Measurements from ENCODE around the gene AFAP1L1.
A peak's percentile ranks its signal among the peaks of the same experiment; 100 is the strongest.
"Not testable (repeated sequence)": the region's sequence is repeated elsewhere in the genome, so short reads cannot be mapped to it uniquely, and the experiment has no call there.

AFAP1L1 gene

GRCh38 chr5:149267241-149267973 is 4.3 kb upstream of the AFAP1L1 start:
- DNase-seq: no peak
- Mint-ChIP-seq H3K9me3 (no peaks in the 10 kb centered on the region), H3K27ac (no peak overlapping the region), H3K4me3 (no peak overlapping the region), H3K27me3 (peaks cover 61% of the 10 kb centered on the region), H3K4me1 (peaks cover 16% of the 10 kb centered on the region), H3K36me3 (peaks cover 2% of the 10 kb centered on the region)
- CTCF ChIA-PET: interaction anchor here (0.7 to 6.1 kb wide), 9 partner anchors 12 to 152 kb away, joined by 3 to 144 read pairs (median 9); partner anchors contain the start of gene ABLIM3

GRCh38 chr5:149268928-149269557 is 2.6 kb upstream of the AFAP1L1 start:
- DNase-seq: no peak

DNA sequence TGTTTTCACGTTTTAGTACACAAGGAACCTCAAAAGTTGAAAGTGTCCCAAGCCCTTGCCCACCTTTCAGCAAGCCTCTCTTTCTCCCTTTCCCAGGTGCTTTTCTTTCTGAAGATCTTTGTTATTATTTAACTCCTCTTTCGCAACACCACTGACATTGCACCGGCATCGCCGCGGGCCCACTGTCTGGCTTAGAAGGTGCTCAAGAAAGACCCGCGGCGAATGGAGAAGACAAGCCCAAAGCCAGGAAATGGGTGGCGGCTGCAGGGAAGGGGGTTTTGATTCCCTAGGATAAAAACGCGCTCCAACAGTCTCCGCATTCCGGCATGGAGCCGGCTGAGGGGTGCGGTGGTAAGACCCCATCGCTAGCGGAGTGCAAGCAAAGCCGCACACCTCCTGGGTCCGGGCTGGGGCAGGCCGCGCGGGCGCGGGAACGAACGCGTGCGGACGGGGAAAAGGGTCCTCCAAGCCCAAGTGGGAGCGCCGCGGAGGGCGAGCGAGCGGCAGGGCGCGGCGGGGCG is 404 bp upstream of the AFAP1L1 start:
- Mint-ChIP-seq H3K9me3 (no peaks in the 10 kb centered on the region), H3K4me3 (peak overlapping the region; percentile 62), H3K27me3 (peaks cover 81% of the 10 kb centered on the region), H3K27ac (no peak overlapping the region), H3K4me1 (peaks cover 12% of the 10 kb centered on the region), H3K36me3 (peaks cover 2% of the 10 kb centered on the region)
- CTCF ChIA-PET: interaction anchor here (1.6 to 3.4 kb wide), 2 partner anchors 130 to 235 kb away, joined by 3 to 39 read pairs; partner anchors contain the start of gene ABLIM3
- peak; percentile 35 for DNase-seq

More at GRCh38 chr5:149268928-149269557, 2.6 kb upstream of the AFAP1L1 start:
- Mint-ChIP-seq H3K36me3 (peaks cover 2% of the 10 kb centered on the region), H3K4me1 (peaks cover 17% of the 10 kb centered on the region), H3K27me3 (peaks cover 76% of the 10 kb centered on the region), H3K4me3 (no peak overlapping the region), H3K9me3 (no peaks in the 10 kb centered on the region), H3K27ac (no peak overlapping the region)
- CTCF ChIA-PET: interaction anchor here (0.7 to 3.4 kb wide), 25 partner anchors 8 to 536 kb away, joined by 3 to 39 read pairs (median 5); partner anchors contain the start of gene ABLIM3

DNA sequence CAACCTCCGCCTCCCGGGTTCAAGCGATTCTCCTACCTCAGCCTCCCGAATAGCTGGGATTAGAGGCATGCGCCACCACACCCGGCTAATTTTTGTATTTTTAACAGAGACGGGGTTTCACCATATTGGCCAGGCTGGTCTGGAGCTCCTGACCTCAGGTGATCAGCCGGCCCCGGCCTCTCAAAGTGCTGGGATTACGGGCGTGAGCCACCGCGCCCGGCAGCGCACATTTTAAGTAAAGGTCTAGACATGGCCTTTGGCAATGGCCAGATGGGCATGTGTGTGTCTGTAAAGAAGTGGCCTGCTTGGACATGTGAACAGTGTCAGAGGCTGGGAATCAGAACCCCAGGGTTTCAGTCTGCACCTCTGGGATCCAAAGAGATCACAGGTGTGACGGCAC is 1.1 kb downstream of the AFAP1L1 start:
- peaks cover 76% of the 10 kb centered on the region for H3K27me3 Mint-ChIP-seq
- not testable (repeated sequence) for H3K27ac Mint-ChIP-seq, H3K4me3 Mint-ChIP-seq, DNase-seq, H3K36me3 Mint-ChIP-seq, H3K9me3 Mint-ChIP-seq
- CTCF ChIA-PET: interaction anchor here (0.8 kb wide), 1 partner anchor 158 kb away, joined by 3 read pairs; no protein-coding TSS in a partner anchor
- peaks cover 12% of the 10 kb centered on the region for H3K4me1 Mint-ChIP-seq

GRCh38 chr5:149273237-149273636 is 1.6 kb downstream of the AFAP1L1 start:
- peaks cover 76% of the 10 kb centered on the region for H3K27me3 Mint-ChIP-seq
- CTCF ChIA-PET: no interaction called here

DNA sequence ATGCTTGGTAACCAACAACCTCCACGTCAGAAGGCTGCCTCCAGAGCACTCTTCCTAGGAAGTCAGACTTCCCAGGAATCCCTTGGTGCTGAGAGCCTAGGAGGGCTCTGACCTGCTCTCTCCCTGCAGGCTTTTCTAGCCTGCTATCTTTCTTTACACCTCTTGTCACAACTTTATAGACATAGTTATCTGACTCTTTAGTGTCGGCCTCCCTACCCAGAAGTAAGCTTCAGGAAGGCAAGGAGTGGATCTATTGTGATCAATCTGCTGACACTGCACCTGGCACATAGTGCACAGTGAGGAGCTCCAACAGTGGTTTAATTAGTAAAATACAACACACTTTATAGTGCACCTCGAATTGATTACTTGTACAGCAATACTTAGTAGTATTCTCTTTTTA is 2.3 kb downstream of the AFAP1L1 start:
- H3K4me1 Mint-ChIP-seq: peaks cover 12% of the 10 kb centered on the region
- CTCF ChIA-PET: interaction anchor here (1.3 kb wide), 1 partner anchor 9 kb away, joined by 3 read pairs; no protein-coding TSS in a partner anchor
- peaks cover 78% of the 10 kb centered on the region for H3K27me3 Mint-ChIP-seq
- H3K9me3 Mint-ChIP-seq: no peaks in the 10 kb centered on the region
- no peak overlapping the region for H3K4me3 Mint-ChIP-seq
- no peak overlapping the region for H3K27ac Mint-ChIP-seq
- no peak for DNase-seq
- peaks cover 2% of the 10 kb centered on the region for H3K36me3 Mint-ChIP-seq

More at GRCh38 chr5:149273237-149273636, 1.6 kb downstream of the AFAP1L1 start:
- Mint-ChIP-seq H3K9me3 (no peaks in the 10 kb centered on the region), H3K27ac (no peak overlapping the region), H3K4me1 (peaks cover 12% of the 10 kb centered on the region), H3K36me3 (peaks cover 2% of the 10 kb centered on the region), H3K4me3 (no peak overlapping the region)
- DNase-seq: no peak

- DNase-seq: no peak
- no peak overlapping the region for H3K4me3 Mint-ChIP-seq
- no peak overlapping the region for H3K27ac Mint-ChIP-seq
- peaks cover 80% of the 10 kb centered on the region for H3K27me3 Mint-ChIP-seq
- H3K9me3 Mint-ChIP-seq: no peaks in the 10 kb centered on the region
- CTCF ChIA-PET: interaction anchor here (1.3 kb wide), 2 partner anchors 10 to 240 kb away, joined by 3 read pairs; no protein-coding TSS in a partner anchor
- peaks cover 9% of the 10 kb centered on the region for H3K4me1 Mint-ChIP-seq
- H3K36me3 Mint-ChIP-seq: peaks cover 2% of the 10 kb centered on the region
Observed at GRCh38 chr5:149274939-149275338, 3.3 kb downstream of the AFAP1L1 start.

DNA sequence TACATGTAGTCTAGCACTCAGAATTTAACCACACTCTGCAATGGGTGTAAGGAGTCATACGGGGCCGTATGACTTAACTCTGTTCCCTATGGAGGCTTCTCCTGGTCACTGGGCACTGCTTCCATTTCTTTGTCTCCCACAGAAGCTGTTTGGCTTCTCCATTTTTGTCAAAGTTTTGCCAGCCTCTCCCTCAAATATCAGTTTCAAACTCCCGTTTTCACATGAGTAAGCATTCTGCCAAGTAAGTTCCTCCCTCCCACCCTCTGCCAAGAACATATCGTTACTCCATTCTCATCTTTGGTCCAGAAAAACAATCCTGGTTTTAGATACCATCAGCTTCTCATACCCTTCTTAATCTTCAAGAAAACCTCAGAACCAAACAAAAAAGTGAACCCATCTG is 6.1 kb downstream of the AFAP1L1 start:
- DNase-seq: no peak
- CTCF ChIA-PET: interaction anchor here (1.4 to 1.9 kb wide), 2 partner anchors 9 to 12 kb away, joined by 3 to 9 read pairs; no protein-coding TSS in a partner anchor
- Mint-ChIP-seq H3K9me3 (no peaks in the 10 kb centered on the region), H3K4me3 (no peak overlapping the region), H3K27ac (no peak overlapping the region), H3K36me3 (no peaks in the 10 kb centered on the region), H3K4me1 (no peaks in the 10 kb centered on the region), H3K27me3 (peaks cover 57% of the 10 kb centered on the region)

- Mint-ChIP-seq H3K36me3 (no peaks in the 10 kb centered on the region), H3K9me3 (no peaks in the 10 kb centered on the region), H3K4me1 (no peaks in the 10 kb centered on the region), H3K27ac (no peak overlapping the region), H3K4me3 (no peak overlapping the region), H3K27me3 (peaks cover 49% of the 10 kb centered on the region)
- no peak for DNase-seq
- CTCF ChIA-PET: interaction anchor here (1.2 to 1.9 kb wide), 3 partner anchors 10 to 90 kb away, joined by 3 to 9 read pairs (median 3); no protein-coding TSS in a partner anchor
Observed at GRCh38 chr5:149278451-149279210, 7.0 kb downstream of the AFAP1L1 start.

DNA sequence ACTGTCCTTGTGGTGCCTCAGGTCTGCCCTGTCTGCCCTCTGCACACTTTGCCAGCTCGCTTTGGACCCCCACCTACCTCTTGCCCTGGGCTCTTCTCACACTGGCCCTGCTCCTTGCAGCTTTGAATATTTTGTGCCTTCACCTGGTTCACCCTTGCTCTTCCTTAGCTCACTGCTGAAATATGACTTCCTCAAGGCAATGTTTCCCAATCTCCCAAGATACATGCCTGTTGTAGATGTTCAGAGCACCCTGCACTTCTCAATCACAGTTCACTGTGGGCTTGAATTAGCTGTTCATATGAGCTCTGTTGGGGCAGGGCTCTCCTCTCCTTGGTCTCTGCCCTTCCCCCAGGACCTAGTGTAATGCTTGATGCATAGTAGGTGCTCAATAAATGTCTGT is 8.0 kb downstream of the AFAP1L1 start:
- no peak for DNase-seq
- H3K4me3 Mint-ChIP-seq: no peak overlapping the region
- CTCF ChIA-PET: interaction anchor here (1.1 to 1.2 kb wide), 2 partner anchors 10 to 89 kb away, joined by 3 to 5 read pairs; no protein-coding TSS in a partner anchor
- peaks cover 41% of the 10 kb centered on the region for H3K27me3 Mint-ChIP-seq
- H3K27ac Mint-ChIP-seq: peak overlapping the region; percentile 24
- H3K36me3 Mint-ChIP-seq: no peaks in the 10 kb centered on the region
- H3K4me1 Mint-ChIP-seq: no peaks in the 10 kb centered on the region
- H3K9me3 Mint-ChIP-seq: no peaks in the 10 kb centered on the region

- H3K4me3 Mint-ChIP-seq: no peak overlapping the region
- no peaks in the 10 kb centered on the region for H3K4me1 Mint-ChIP-seq
- DNase-seq: no peak
- no peak overlapping the region for H3K27ac Mint-ChIP-seq
- no peaks in the 10 kb centered on the region for H3K36me3 Mint-ChIP-seq
- no peaks in the 10 kb centered on the region for H3K9me3 Mint-ChIP-seq
- H3K27me3 Mint-ChIP-seq: peaks cover 36% of the 10 kb centered on the region
- CTCF ChIA-PET: interaction anchor here (1.1 to 1.2 kb wide), 2 partner anchors 11 to 88 kb away, joined by 3 to 5 read pairs; no protein-coding TSS in a partner anchor
Observed at GRCh38 chr5:149280124-149280523, 8.5 kb downstream of the AFAP1L1 start.

GRCh38 chr5:149280802-149281201 is 9.1 kb downstream of the AFAP1L1 start:
- H3K27me3 Mint-ChIP-seq: peaks cover 31% of the 10 kb centered on the region

DNA sequence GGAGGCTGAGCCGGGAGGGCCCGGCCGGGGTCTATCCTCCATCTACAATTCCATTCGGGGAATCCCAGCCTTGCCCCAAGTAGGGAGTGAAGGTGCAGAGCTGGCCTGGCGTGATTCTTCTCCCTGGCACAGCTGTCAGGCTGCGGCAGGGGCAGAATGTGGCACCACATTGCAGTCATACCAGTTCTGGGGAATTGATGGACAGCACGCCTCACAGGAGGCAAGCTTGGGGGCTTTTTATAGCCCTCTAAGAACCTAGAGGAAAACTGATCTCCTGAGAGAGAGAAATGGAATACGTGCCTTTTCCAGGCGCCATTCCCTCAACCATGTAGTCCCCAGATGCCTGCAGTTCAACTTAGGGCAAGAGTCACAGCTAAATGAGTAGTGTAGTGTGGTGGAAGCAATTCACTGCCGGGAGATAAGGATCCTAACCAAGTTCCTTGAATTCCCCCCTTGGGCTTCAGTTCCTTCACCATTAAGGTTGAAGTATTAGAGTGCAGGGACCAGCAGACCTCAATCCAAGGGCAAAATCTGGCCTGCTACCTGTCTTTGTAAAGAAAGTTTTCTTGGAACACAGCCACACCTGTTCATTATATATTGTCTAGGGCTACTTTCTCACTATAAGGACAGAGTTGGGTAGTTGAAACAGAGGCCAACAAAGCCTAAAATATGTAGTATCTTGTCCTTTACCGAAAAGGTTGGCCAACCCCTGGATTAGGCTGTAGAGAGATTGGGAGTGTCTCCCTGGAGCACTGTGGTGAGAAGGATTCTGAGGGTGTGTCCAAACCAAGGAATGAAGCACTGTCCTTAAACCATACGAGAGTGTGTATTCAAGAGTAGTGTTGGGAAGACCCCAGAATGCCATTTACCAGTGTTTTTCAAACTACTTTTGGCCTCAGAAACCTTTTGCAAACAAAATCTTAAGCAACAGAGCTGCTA is 10.6 kb downstream of the AFAP1L1 start:
- Mint-ChIP-seq H3K4me1 (no peaks in the 10 kb centered on the region), H3K9me3 (no peaks in the 10 kb centered on the region), H3K36me3 (no peaks in the 10 kb centered on the region), H3K27me3 (peaks cover 25% of the 10 kb centered on the region), H3K27ac (no peak overlapping the region), H3K4me3 (no peak overlapping the region)
- DNase-seq: no peak
- CTCF ChIA-PET: no interaction called here

More at GRCh38 chr5:149280802-149281201, 9.1 kb downstream of the AFAP1L1 start:
- DNase-seq: no peak
- no peak overlapping the region for H3K27ac Mint-ChIP-seq
- H3K9me3 Mint-ChIP-seq: no peaks in the 10 kb centered on the region
- CTCF ChIA-PET: no interaction called here
- H3K4me1 Mint-ChIP-seq: no peaks in the 10 kb centered on the region
- no peaks in the 10 kb centered on the region for H3K36me3 Mint-ChIP-seq
- no peak overlapping the region for H3K4me3 Mint-ChIP-seq
